IgD-negative memory B cell (primary cell): Measurements from ENCODE around the gene SNHG17. TPM values are rescaled to one million over a fixed set of nuclear protein-coding genes. Genes with fewer than 3 reads are reported as not detected.
"Not testable (repeated sequence)": the region's sequence is repeated elsewhere in the genome, so short reads cannot be mapped to it uniquely, and the experiment has no call there.

Experiments used
- H3K27ac Mint-ChIP-seq, 3 donors: one replicate each; pipeline ENCODE4 v1.8.0; 2020 to 2022; ENCODE audit warnings: mild to moderate bottlenecking in 3 of 3, mixed read lengths in 3 of 3, moderate library complexity in 1 of 3
- H3K27me3 Mint-ChIP-seq: one replicate; pipeline ENCODE4 v1.8.0; 2021; ENCODE audit warnings: mixed read lengths
- H3K36me3 Mint-ChIP-seq: one replicate; pipeline ENCODE4 v1.8.0; 2020; ENCODE audit warnings: mild to moderate bottlenecking, mixed read lengths
- H3K4me1 Mint-ChIP-seq, 3 donors: one replicate each; pipeline ENCODE4 v1.8.0; 2020 to 2022; ENCODE audit warnings: mixed read lengths in 3 of 3, mild to moderate bottlenecking in 1 of 3
- H3K4me3 Mint-ChIP-seq, 4 donors: one replicate each; pipeline ENCODE4 v1.8.0; 2020 to 2022; ENCODE audit warnings: mild to moderate bottlenecking in 4 of 4, mixed read lengths in 4 of 4, moderate library complexity in 3 of 4
- H3K9me3 Mint-ChIP-seq, 3 donors: one replicate each; pipeline ENCODE4 v1.8.0; 2020 to 2021; ENCODE audit warnings: mixed read lengths in 3 of 3, mild to moderate bottlenecking in 1 of 3
- polyA plus RNA-seq: library from polyadenylated mRNA; unstranded; fragments of 300-500 nt; fragmentation: Illumina TruSeq; gene quantifications from one replicate; pipeline ENCODE4 v1.2.3, GENCODE V29; 2021

Gene SNHG17
- polyA plus RNA-seq, 1 donor from 2014 or later: 114 TPM

GRCh38 chr20:38418509-38419204, 16.5 kb downstream of the SNHG17 start:
- no peaks in the 10 kb centered on the region for H3K27me3 Mint-ChIP-seq
- H3K4me1 Mint-ChIP-seq: peaks cover 0 to 6% (median 0%) of the 10 kb centered on the region in 3 donors
- peaks cover 0 to 4% (median 2%) of the 10 kb centered on the region in 3 donors for H3K9me3 Mint-ChIP-seq
- H3K27ac Mint-ChIP-seq: peak overlapping the region in 2 of 3 donors; percentile 14 to 41
- no peak overlapping the region for H3K4me3 Mint-ChIP-seq
- H3K36me3 Mint-ChIP-seq: peaks cover 24% of the 10 kb centered on the region

GRCh38 chr20:38414769-38415450, 20.2 kb downstream of the SNHG17 start:
- Mint-ChIP-seq H3K27ac (no peak overlapping the region), H3K36me3 (peaks cover 26% of the 10 kb centered on the region)

GRCh38 chr20:38412877-38413577, 22.1 kb downstream of the SNHG17 start:
- Mint-ChIP-seq H3K36me3 (peaks cover 23% of the 10 kb centered on the region), H3K9me3 (peaks cover 0 to 4% (median 2%) of the 10 kb centered on the region in 3 donors), H3K4me3 (no peak overlapping the region), H3K4me1 (peaks cover 0 to 1% (median 0%) of the 10 kb centered on the region in 3 donors), H3K27me3 (no peaks in the 10 kb centered on the region), H3K27ac (peak overlapping the region in 1 of 3 donors; percentile 31)

More at GRCh38 chr20:38414769-38415450, 20.2 kb downstream of the SNHG17 start:
- Mint-ChIP-seq H3K4me1 (peaks cover 0 to 1% (median 0%) of the 10 kb centered on the region in 3 donors), H3K27me3 (no peaks in the 10 kb centered on the region), H3K9me3 (peaks cover 0 to 4% (median 2%) of the 10 kb centered on the region in 3 donors), H3K4me3 (no peak overlapping the region)

- H3K27ac Mint-ChIP-seq, H3K4me1 Mint-ChIP-seq, H3K4me3 Mint-ChIP-seq, H3K27me3 Mint-ChIP-seq, H3K9me3 Mint-ChIP-seq: not testable (repeated sequence)
- peaks cover 12% of the 10 kb centered on the region for H3K36me3 Mint-ChIP-seq
Measured at GRCh38 chr20:38407822-38408221, 27.3 kb downstream of the SNHG17 start.

- peaks cover 8% of the 10 kb centered on the region for H3K36me3 Mint-ChIP-seq
- H3K27me3 Mint-ChIP-seq: peaks cover 2% of the 10 kb centered on the region
- peaks cover 0 to 3% (median 0%) of the 10 kb centered on the region in 3 donors for H3K9me3 Mint-ChIP-seq
- H3K27ac Mint-ChIP-seq: no peak overlapping the region
- H3K4me1 Mint-ChIP-seq: peaks cover 0 to 2% (median 0%) of the 10 kb centered on the region in 3 donors
- no peak overlapping the region for H3K4me3 Mint-ChIP-seq
Measured at GRCh38 chr20:38407321-38407720, 27.8 kb downstream of the SNHG17 start.

DNA sequence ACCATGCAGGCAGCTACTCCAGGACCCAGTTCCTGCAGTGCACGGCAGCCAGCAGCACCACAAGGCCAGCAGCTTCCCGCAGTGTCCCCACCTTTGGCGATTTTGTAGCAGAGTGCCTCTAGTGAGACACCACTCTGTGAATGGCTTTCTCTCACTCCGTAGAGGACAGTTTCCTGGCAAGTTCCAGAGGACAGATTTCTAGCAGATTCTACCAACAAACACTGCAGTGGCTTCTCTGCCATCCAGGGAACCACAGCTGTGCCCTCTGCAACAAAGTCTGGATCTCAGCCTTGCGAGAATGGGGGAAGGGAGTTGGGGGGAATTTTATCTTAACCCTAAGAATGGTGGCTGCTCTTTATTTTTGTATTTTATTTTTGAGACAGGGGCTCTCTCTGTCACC, 28.7 kb downstream of the SNHG17 start:
- Mint-ChIP-seq H3K4me1 (peaks cover 0 to 2% (median 0%) of the 10 kb centered on the region in 3 donors), H3K9me3 (peaks cover 0 to 3% (median 0%) of the 10 kb centered on the region in 3 donors), H3K4me3 (no peak overlapping the region), H3K27me3 (peaks cover 2% of the 10 kb centered on the region), H3K36me3 (peaks cover 6% of the 10 kb centered on the region), H3K27ac (no peak overlapping the region)

GRCh38 chr20:38405132-38405531, 30.0 kb downstream of the SNHG17 start:
- peaks cover 0 to 2% (median 0%) of the 10 kb centered on the region in 3 donors for H3K4me1 Mint-ChIP-seq
- H3K27me3 Mint-ChIP-seq: peaks cover 2% of the 10 kb centered on the region
- H3K9me3 Mint-ChIP-seq: peaks cover 0 to 3% (median 0%) of the 10 kb centered on the region in 3 donors
- H3K4me3 Mint-ChIP-seq: peak overlapping the region in 2 of 4 donors; percentile 33 to 49
- peak overlapping the region in 1 of 3 donors; percentile 47 for H3K27ac Mint-ChIP-seq
- H3K36me3 Mint-ChIP-seq: peaks cover 3% of the 10 kb centered on the region

- Mint-ChIP-seq H3K9me3 (peaks cover 0 to 3% (median 0%) of the 10 kb centered on the region in 3 donors), H3K4me3 (no peak overlapping the region), H3K27ac (no peak overlapping the region), H3K36me3 (peaks cover 3% of the 10 kb centered on the region), H3K4me1 (peaks cover 0 to 2% (median 0%) of the 10 kb centered on the region in 3 donors), H3K27me3 (peaks cover 2% of the 10 kb centered on the region)
Measured at GRCh38 chr20:38404016-38404415, 31.1 kb downstream of the SNHG17 start.

- Mint-ChIP-seq H3K27me3 (peaks cover 2% of the 10 kb centered on the region), H3K4me1 (peaks cover 0 to 2% (median 0%) of the 10 kb centered on the region in 3 donors), H3K4me3 (peak overlapping the region in 1 of 4 donors; percentile 23), H3K27ac (no peak overlapping the region), H3K9me3 (peaks cover 0 to 3% (median 0%) of the 10 kb centered on the region in 3 donors), H3K36me3 (peaks cover 2% of the 10 kb centered on the region)
Measured at GRCh38 chr20:38402816-38403215, 32.3 kb downstream of the SNHG17 start.

DNA sequence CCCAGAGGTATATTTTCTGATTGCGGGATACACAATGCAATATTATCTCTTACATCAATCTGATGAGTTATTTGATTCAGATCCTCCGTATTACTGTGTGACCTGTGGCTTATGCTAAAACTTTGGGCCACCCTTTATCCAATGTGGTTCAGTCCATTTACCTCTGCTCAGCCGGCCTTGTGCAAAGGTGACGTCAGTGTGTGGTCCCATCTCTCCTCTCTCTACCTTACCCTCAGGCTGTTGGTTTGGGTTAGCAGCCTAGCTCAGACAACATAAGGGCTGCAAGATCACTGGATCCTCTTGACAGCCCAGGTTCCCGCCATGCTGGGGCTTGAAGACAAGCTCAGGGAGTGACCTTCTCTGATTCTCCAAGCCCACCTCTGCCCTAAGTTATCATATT, 33.0 kb downstream of the SNHG17 start:
- Mint-ChIP-seq H3K9me3 (peaks cover 0 to 3% (median 0%) of the 10 kb centered on the region in 3 donors), H3K27ac (no peak overlapping the region), H3K36me3 (peaks cover 2% of the 10 kb centered on the region), H3K4me3 (peak overlapping the region in 1 of 4 donors; percentile 76), H3K27me3 (peaks cover 2% of the 10 kb centered on the region), H3K4me1 (peaks cover 0 to 2% (median 0%) of the 10 kb centered on the region in 3 donors)

DNA sequence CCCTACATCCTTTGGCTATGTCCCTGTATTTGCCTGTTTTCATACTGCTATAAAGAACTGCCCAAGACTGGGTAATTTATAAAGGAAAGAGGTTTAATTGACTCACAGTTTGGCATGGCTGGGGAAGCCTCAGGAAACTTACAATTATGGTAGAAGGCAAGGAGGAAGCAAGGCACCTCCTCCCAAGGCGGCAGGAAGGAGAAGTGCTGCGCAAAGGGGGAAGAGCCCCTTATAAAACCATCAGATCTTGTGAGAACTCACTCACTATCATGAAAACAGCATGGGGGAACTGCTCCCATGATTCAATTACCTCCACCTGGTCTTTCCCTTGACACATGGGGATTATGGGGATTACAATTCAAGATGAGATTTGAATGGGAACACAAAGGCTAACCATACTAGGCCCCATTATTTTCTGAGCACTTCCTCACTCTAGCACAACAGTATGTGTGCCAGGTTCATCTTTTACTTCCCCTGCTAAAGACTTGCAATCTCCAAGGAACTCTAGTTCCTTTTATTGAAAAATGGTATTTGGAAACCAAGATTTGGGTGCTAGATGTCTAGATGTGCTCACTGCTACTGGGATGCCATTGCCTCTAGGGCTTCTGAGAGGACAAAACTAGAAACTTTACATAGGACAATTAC, 39.3 kb downstream of the SNHG17 start:
- not testable (repeated sequence) for H3K4me1 Mint-ChIP-seq, H3K27me3 Mint-ChIP-seq, H3K27ac Mint-ChIP-seq, H3K9me3 Mint-ChIP-seq, H3K4me3 Mint-ChIP-seq, H3K36me3 Mint-ChIP-seq

- peaks cover 4 to 7% (median 4%) of the 10 kb centered on the region in 3 donors for H3K9me3 Mint-ChIP-seq
- H3K27ac Mint-ChIP-seq: no peak overlapping the region
- no peaks in the 10 kb centered on the region for H3K4me1 Mint-ChIP-seq
- peaks cover 2% of the 10 kb centered on the region for H3K27me3 Mint-ChIP-seq
- no peak overlapping the region for H3K4me3 Mint-ChIP-seq
- H3K36me3 Mint-ChIP-seq: no peaks in the 10 kb centered on the region
Measured at GRCh38 chr20:38395165-38395564, 40.0 kb downstream of the SNHG17 start.

DNA sequence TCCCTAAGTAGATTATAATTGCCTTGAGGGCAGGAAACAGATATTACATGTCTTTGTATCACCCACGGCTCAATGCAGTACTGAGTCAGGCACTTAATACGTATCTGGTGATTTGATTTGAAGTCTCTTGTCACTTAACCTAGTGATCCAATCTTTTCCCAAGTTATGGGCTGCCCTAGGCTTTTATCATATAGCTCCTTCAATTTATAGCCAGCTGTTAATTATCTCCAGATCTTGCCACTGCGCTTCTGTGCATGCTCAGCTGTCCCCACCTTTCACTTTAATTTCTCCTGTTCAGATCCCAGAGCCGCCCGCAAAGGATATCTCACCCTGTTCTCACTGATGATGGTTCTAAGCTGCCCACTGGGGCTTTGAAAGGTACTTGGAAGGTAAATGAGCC, 41.9 kb downstream of the SNHG17 start:
- H3K9me3 Mint-ChIP-seq: peaks cover 4 to 18% (median 6%) of the 10 kb centered on the region in 3 donors
- no peak overlapping the region for H3K4me3 Mint-ChIP-seq
- H3K4me1 Mint-ChIP-seq: no peaks in the 10 kb centered on the region
- no peak overlapping the region for H3K27ac Mint-ChIP-seq
- no peaks in the 10 kb centered on the region for H3K36me3 Mint-ChIP-seq
- peaks cover 2% of the 10 kb centered on the region for H3K27me3 Mint-ChIP-seq

- peaks cover 4 to 18% (median 6%) of the 10 kb centered on the region in 3 donors for H3K9me3 Mint-ChIP-seq
- no peak overlapping the region for H3K4me3 Mint-ChIP-seq
- H3K36me3 Mint-ChIP-seq: no peaks in the 10 kb centered on the region
- no peak overlapping the region for H3K27ac Mint-ChIP-seq
- peaks cover 2% of the 10 kb centered on the region for H3K27me3 Mint-ChIP-seq
- no peaks in the 10 kb centered on the region for H3K4me1 Mint-ChIP-seq
Measured at GRCh38 chr20:38392356-38392755, 42.8 kb downstream of the SNHG17 start.
